22Rv1 (cell line): ENCODE data around the gene DMD.

ENCODE experiments used
- ZFX ChIP-seq: fragments of 450-650 bp; IDR thresholded peaks from 2 replicates; pipeline ENCODE4 v1.6.1; 2017; ENCODE audit warnings: antibody characterized with exemption, borderline replicate concordance
- TF ChIP-seq, protein P1 (sequence below): fragments of 450-650 bp; IDR thresholded peaks from 2 replicates; pipeline ENCODE4 v1.5.1; 2017; ENCODE audit warnings: mild to moderate bottlenecking

DNA sequence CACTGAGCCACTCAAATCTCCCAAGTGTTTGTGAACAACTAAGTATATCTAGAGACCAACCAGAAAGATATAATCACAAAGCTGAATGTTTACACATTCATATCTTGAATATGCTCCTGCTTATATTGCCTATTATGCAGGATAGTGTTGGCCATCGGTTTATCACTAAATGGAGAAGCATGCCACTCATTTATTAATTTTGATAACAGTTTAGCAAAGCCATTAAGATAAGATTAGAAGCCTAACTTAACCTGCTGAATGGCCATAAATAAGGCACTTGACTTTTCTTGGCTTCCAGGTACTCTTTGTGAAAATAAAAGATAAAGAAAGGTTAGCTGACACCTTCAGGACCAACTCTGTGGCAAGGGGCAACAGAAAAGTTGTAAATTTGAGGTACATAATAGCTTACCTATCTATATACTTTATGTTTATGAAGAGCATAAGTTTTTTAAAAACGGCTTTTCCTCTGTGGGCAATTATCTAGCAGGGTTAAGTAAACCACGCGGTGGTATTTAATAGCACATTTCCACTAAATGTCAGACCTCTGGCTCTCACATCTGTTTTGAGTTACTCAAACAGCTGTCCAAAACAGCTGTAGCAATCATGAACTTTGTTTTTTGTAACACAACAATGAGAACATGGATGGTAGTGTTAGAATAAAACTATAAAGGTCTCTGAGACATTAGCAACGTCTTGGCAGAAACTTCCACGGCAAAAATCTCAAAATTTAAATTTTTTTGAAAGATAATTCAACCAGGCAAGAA lies 2080.7 kb downstream of the DMD start:
- TF ChIP-seq, protein P1, sequence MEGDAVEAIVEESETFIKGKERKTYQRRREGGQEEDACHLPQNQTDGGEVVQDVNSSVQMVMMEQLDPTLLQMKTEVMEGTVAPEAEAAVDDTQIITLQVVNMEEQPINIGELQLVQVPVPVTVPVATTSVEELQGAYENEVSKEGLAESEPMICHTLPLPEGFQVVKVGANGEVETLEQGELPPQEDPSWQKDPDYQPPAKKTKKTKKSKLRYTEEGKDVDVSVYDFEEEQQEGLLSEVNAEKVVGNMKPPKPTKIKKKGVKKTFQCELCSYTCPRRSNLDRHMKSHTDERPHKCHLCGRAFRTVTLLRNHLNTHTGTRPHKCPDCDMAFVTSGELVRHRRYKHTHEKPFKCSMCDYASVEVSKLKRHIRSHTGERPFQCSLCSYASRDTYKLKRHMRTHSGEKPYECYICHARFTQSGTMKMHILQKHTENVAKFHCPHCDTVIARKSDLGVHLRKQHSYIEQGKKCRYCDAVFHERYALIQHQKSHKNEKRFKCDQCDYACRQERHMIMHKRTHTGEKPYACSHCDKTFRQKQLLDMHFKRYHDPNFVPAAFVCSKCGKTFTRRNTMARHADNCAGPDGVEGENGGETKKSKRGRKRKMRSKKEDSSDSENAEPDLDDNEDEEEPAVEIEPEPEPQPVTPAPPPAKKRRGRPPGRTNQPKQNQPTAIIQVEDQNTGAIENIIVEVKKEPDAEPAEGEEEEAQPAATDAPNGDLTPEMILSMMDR, result no peak
- no peak for TF ChIP-seq ZFX
